ENCODE measurements around the gene PCDHB15.
"Not testable (repeated sequence)": the region's sequence is repeated elsewhere in the genome, so short reads cannot be mapped to it uniquely, and the experiment has no call there.

The PCDHB15 gene

DNA sequence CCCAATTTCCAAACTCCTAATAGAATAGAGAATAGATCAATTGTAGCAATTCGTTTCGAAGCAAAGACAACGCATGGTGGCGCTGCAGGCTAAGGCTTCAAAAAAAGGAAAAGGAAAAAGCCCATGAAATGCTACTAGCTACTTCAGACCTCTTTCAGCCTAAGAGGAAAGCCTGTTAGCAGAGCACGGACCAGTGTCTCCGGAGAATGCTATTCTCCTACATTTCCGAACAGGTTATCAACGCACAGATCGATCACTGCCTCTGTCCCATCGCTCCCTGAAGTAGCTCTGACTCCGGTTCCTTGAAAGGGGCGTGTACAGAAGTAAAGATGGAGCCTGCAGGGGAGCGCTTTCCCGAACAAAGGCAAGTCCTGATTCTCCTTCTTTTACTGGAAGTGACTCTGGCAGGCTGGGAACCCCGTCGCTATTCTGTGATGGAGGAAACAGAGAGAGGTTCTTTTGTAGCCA lies at the start of gene PCDHB15:
Gene PCDHB15 (plus strand): TSS at position 146 of the 468 bp plus-strand sequence. CDS start 184 bp downstream, at position 330.
- DNase-seq (ENCODE audit: low read depth in 2 of 2): no peak

DNA sequence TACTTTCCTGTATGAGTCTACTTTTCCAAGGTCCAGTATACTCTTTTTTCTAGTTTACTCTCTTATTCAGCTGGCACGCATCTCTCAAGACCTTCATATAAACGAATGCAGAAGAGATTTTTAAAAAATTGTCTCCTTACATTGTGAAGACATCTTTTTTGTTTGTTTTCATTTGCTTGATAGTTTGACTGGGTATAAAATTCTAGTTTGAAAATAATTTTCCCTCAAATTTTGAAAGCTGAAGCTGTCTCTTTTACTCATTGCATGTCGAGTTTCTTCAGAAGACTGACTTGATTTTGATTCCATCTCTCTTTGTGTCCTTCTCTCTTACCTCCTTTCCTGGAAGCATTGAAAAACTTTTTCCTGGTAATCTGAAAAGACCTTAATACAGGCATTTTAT lies 48.8 kb upstream of the PCDHB15 start:
- no peak for DNase-seq (ENCODE audit: low read depth in 2 of 2)

DNA sequence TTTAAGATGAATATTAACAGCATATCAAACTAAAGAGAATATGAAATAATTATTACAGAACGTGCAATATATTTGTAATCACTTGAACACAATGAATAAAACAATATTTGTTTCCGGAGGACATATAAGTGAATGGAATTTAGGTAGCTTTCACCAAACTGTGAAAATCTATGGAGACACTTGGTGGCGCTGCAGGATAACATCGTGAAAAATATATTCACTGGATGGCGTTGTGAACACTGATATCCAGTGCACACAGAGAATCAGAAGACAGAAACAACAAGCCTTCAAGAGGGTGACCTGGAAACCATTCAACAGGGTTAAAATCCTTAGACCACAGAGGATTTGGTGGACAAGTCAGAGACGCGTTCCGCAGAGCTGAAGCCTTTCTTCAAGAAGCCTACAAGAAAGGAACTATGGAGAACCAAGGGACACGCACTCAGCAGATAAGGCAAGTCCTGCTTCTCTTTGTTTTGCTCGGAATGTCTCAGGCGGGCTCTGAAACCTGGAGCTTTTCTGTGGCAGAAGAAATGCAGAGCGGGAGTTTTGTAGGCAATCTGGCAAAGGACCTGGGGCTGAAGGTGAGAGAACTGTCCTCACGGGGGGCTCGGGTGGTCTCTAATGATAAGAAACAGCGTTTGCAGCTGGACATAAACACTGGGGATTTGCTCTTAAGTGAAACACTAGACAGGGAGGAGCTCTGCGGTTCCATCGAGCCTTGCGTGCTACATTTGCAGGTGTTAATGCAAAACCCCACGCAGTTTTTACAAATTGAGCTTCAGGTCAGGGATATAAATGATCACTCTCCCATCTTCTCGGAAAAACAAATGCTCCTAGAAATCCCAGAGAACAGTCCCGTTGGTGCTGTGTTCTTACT lies 45.6 kb upstream of the PCDHB15 start, which contains the start of gene PCDHB11:
Gene PCDHB11 (plus strand): TSS at position 269 of the 877 bp plus-strand sequence. CDS start 148 bp downstream, at position 417.
- DNase-seq (ENCODE audit: low read depth in 2 of 2): no peak

DNA sequence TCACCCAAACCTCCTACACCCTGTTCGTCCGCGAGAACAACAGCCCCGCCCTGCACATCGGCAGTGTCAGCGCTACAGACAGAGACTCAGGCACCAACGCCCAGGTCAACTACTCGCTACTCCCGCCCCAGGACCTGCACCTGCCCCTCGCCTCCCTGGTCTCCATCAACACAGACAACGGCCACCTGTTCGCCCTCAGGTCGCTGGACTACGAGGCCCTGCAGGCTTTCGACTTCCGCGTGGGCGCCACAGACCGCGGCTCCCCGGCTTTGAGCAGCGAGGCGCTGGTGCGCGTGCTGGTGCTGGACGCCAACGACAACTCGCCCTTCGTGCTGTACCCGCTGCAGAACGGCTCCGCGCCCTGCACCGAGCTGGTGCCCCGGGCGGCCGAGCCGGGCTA lies 44.1 kb upstream of the PCDHB15 start:
- DNase-seq (ENCODE audit: low read depth in 2 of 2): not testable (repeated sequence)

DNA sequence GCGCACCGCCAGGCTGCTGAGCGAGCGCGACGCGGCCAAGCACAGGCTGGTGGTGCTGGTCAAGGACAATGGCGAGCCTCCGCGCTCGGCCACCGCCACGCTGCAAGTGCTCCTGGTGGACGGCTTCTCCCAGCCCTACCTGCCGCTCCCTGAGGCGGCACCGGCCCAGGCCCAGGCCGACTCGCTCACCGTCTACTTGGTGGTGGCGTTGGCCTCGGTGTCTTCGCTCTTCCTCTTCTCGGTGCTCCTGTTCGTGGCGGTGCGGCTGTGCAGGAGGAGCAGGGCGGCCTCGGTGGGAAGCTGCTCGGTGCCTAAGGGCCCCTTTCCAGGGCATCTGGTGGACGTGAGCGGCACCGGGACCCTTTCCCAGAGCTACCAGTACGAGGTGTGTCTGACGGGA lies 43.5 kb upstream of the PCDHB15 start:
- DNase-seq (ENCODE audit: low read depth in 2 of 2): not testable (repeated sequence)

DNA sequence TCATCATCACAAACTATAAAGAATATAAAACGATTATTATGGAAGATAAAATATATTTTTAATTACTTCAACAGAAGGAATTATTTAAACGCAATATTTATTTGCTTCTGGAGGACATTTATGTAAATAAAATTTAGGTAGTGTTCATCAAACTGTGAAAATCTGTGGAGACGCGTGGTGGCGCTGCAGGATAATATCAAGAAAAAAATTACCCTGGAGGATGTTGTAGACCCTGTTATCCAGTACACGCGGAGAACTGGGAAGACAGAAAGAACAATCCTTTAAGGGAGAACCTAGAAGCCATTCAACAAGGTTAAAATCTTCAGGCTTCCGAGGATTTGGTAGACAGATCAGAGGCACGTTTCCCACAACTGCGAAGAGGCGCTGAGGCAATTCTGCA lies 36.7 kb upstream of the PCDHB15 start, which contains the start of gene PCDHB12:
Gene PCDHB12 (plus strand): TSS at position 242 of the 400 bp plus-strand sequence. CDS start 189 bp downstream, outside the sequence.
- DNase-seq (ENCODE audit: low read depth in 2 of 2): no peak

DNA sequence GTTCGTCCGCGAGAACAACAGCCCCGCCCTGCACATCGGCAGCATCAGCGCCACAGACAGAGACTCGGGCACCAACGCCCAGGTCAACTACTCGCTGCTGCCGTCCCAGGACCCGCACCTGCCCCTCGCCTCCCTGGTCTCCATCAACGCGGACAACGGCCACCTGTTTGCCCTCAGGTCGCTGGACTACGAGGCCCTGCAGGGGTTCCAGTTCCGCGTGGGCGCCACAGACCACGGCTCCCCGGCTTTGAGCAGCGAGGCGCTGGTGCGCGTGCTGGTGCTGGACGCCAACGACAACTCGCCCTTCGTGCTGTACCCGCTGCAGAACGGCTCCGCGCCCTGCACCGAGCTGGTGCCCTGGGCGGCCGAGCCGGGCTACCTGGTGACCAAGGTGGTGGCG lies 34.9 kb upstream of the PCDHB15 start:
- not testable (repeated sequence) for DNase-seq (ENCODE audit: low read depth in 2 of 2)

DNA sequence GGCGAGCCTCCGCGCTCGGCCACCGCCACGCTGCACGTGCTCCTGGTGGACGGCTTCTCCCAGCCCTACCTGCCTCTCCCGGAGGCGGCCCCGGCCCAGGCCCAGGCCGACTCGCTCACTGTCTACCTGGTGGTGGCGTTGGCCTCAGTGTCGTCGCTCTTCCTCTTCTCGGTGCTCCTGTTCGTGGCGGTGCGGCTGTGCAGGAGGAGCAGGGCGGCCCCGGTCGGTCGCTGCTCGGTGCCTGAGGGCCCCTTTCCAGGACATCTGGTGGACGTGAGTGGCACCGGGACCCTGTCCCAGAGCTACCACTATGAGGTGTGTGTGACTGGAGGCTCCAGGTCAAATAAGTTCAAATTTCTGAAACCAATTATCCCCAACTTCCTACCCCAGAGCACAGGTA lies 34.3 kb upstream of the PCDHB15 start:
- not testable (repeated sequence) for DNase-seq (ENCODE audit: low read depth in 2 of 2)

DNA sequence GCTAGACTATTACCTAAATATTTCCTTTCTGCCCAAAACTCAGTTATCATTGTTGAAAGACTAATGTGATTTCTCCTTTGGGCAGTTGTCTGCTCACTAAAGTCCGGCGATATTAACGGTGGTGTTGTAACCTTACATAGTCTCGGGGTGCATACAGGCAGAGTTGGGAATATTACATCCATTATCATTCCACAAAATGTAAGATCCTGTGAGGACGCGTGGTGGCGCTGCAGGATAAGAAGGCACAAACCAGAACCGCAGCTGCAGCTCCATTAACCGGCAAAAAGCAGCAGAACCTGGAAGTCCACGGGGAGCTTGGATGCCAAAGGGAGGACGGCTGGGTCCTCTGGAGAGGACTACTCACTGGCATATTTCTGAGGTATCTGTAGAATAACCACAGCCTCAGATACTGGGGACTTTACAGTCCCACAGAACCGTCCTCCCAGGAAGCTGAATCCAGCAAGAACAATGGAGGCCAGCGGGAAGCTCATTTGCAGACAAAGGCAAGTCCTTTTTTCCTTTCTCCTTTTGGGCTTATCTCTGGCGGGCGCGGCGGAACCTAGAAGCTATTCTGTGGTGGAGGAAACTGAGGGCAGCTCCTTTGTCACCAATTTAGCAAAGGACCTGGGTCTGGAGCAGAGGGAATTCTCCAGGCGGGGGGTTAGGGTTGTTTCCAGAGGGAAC lies 31.4 kb upstream of the PCDHB15 start, which contains the start of gene PCDHB13:
Gene PCDHB13 (plus strand): TSS at position 264 of the 684 bp plus-strand sequence. CDS start 205 bp downstream, at position 469.
- not testable (repeated sequence) for DNase-seq (ENCODE audit: low read depth in 2 of 2)

DNA sequence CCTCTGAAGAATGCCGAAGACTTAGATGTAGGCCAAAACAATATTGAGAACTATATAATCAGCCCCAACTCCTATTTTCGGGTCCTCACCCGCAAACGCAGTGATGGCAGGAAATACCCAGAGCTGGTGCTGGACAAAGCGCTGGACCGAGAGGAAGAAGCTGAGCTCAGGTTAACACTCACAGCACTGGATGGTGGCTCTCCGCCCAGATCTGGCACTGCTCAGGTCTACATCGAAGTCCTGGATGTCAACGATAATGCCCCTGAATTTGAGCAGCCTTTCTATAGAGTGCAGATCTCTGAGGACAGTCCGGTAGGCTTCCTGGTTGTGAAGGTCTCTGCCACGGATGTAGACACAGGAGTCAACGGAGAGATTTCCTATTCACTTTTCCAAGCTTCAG lies 30.6 kb upstream of the PCDHB15 start:
- not testable (repeated sequence) for DNase-seq (ENCODE audit: low read depth in 2 of 2)

DNA sequence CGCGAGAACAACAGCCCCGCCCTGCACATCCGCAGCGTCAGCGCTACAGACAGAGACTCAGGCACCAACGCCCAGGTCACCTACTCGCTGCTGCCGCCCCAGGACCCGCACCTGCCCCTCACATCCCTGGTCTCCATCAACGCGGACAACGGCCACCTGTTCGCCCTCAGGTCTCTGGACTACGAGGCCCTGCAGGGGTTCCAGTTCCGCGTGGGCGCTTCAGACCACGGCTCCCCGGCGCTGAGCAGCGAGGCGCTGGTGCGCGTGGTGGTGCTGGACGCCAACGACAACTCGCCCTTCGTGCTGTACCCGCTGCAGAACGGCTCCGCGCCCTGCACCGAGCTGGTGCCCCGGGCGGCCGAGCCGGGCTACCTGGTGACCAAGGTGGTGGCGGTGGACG lies 29.7 kb upstream of the PCDHB15 start:
- not testable (repeated sequence) for DNase-seq (ENCODE audit: low read depth in 2 of 2)

DNA sequence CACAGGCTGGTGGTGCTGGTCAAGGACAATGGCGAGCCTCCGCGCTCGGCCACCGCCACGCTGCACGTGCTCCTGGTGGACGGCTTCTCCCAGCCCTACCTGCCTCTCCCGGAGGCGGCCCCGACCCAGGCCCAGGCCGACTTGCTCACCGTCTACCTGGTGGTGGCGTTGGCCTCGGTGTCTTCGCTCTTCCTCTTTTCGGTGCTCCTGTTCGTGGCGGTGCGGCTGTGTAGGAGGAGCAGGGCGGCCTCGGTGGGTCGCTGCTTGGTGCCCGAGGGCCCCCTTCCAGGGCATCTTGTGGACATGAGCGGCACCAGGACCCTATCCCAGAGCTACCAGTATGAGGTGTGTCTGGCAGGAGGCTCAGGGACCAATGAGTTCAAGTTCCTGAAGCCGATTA lies 29.2 kb upstream of the PCDHB15 start:
- DNase-seq (ENCODE audit: low read depth in 2 of 2): not testable (repeated sequence)

DNA sequence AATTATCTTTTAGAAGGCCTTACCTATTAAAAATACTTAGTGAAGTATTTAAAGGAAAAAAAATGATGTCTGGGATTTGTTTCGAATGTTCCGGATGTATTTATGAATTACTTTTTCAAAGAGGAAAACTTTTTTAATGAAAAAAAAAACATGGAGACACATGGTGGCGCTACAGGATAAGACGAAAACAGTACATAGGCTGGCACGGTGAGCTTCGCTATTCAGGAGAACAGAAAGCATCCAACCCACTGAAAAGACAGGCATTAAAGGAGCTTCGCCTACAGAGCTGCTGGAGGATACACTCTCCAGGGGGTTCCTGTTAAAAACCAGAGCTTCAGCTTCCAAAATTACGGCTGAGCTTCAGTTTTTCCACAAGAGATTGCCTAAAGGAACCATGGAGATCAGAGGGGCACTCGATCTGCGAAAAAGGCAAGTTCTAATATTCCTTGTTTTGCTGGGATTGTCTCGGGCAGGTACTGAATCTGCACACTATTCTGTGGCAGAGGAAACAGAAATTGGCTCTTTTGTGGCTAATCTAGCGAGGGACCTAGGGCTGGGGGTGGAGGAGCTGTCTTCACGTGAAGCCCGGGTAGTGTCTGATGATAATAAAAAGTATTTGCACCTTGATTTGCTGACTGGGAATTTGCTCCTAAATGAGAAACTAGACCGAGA lies 21.9 kb upstream of the PCDHB15 start, which contains the start of gene PCDHB14:
Gene PCDHB14 (plus strand): TSS at position 232 of the 672 bp plus-strand sequence. CDS start 163 bp downstream, at position 395.
- no peak for DNase-seq (ENCODE audit: low read depth in 2 of 2)

DNA sequence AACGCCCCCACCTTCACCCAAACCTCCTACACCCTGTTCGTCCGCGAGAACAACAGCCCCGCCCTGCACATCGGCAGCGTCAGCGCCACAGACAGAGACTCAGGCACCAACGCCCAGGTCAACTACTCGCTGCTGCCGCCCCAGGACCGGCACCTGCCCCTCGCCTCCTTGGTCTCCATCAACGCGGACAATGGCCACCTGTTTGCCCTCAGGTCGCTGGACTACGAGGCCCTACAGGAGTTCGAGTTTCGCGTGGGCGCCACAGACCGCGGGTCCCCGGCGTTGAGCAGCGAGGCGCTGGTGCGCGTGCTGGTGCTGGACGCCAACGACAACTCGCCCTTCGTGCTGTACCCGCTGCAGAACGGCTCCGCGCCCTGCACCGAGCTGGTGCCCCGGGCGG lies 20.4 kb upstream of the PCDHB15 start:
- not testable (repeated sequence) for DNase-seq (ENCODE audit: low read depth in 2 of 2)

DNA sequence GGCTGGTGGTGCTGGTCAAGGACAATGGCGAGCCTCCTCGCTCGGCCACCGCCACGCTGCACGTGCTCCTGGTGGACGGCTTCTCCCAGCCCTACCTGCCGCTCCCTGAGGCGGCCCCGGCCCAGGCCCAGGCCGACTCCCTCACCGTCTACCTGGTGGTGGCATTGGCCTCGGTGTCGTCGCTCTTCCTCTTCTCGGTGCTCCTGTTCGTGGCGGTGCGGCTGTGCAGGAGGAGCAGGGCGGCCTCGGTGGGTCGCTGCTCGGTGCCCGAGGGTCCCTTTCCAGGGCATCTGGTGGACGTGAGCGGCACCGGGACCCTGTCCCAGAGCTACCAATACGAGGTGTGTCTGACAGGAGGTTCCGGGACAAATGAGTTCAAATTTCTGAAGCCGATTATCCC lies 19.8 kb upstream of the PCDHB15 start:
- not testable (repeated sequence) for DNase-seq (ENCODE audit: low read depth in 2 of 2)

DNA sequence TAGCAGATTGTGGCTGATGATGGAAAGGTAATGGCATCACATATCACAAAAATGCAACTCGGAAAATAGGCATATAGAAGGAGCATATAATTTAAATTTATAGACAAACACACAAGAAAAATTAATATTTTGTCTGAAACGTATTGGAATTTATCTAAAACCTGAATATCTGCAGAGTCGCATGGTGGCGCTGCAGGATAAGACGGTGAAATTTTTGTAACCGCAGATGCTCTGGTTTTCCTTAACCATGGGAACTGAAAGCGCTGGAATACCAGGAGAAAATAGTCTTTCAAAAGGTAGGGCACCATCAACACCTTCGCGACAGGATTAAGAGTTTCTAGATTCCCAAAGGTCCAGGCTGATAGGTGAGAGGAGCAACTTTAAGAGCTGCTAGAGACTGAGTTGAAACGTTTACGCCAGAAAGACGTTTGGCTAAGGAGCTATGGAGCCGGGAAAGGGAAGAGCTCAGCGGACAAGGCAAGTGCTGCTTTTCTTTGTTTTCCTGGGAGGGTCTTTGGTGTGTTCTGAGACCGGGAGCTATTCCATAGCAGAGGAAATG lies 11.0 kb upstream of the PCDHB15 start:
- no peak for DNase-seq (ENCODE audit: low read depth in 2 of 2)

DNA sequence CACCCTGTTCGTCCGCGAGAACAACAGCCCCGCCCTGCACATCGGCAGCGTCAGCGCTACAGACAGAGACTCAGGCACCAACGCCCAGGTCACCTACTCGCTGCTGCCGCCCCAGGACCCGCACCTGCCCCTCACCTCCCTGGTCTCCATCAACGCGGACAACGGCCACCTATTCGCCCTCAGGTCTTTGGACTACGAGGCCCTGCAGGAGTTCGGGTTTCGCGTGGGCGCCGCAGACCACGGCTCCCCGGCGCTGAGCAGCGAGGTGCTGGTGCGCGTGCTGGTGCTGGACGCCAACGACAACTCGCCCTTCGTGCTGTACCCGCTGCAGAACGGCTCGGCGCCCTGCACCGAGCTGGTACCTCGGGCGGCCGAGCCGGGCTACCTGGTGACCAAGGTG lies 9.3 kb upstream of the PCDHB15 start:
- DNase-seq (ENCODE audit: low read depth in 2 of 2): not testable (repeated sequence)

DNA sequence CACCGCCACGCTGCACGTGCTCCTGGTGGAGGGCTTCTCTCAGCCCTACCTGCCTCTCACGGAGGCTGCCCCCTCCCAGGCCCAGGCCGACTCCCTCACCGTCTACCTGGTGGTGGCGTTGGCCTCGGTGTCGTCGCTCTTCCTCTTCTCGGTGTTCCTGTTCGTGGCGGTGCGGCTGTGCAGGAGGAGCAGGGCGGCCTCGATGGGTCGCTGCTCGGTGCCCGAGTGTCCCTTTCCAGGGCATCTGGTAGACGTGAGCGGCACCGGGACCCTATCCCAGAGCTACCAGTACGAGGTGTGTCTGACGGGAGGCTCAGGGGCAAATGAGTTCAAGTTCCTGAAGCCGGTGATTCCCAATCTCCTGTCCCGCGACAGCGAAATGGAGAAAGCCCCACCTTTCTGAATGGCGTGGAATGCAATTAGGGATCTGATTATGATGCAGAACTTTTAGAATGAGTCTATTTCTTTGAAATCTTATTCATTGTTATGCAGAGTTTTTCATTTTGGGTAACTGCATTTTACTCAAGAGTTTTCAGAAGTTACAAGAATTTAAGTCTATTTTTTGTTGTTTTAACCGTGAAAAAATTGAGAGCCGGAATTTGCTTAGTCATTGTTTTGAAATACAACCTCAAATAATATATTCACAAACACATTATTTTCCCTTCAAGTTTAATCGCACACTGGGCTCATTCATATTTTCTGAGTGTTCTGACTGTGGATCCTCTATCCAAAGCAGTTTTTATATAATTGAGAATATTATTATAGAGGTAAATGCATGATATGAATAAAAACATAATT lies 8.5 kb upstream of the PCDHB15 start:
- DNase-seq (ENCODE audit: low read depth in 2 of 2): no peak

DNA sequence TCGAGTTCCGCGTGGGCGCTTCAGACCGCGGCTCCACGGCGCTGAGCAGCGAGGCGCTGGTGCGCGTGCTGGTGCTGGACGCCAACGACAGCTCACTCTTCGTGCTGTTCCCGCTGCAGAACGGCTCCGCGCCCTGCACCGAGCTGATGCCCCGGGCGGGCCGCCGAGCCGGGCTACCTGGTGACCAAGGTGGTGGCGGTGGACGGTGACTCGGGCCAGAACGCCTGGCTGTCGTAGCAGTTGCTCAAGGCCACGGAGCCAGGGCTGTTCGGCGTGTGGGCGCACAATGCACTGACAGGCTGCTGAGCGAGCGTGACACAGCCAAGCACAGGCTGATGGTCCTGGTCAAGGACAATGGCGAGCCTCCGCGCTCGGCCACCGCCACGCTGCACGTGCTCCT lies 3.7 kb upstream of the PCDHB15 start:
- no peak for DNase-seq (ENCODE audit: low read depth in 2 of 2)

DNA sequence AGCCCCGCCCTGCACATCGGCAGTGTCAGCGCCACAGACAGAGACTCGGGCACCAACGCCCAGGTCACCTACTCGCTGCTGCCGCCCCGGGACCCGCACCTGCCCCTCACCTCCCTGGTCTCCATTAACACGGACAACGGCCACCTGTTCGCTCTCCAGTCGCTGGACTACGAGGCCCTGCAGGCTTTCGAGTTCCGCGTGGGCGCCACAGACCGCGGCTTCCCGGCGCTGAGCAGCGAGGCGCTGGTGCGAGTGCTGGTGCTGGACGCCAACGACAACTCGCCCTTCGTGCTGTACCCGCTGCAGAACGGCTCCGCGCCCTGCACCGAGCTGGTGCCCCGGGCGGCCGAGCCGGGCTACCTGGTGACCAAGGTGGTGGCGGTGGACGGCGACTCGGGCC lies 1.8 kb downstream of the PCDHB15 start:
- not testable (repeated sequence) for DNase-seq (ENCODE audit: low read depth in 2 of 2)

Measured in activated CD8-positive, alpha-beta memory T cell treated with anti-CD3 and anti-CD28 coated beads for 4 hours (primary cell).